Epithelial cell of esophagus (primary cell): Measurements from ENCODE around the gene REEP3.

Experiments used
- DNase-seq: peaks from one replicate; pipeline ENCODE4 v3.0.0; 2010; ENCODE audit warnings: low read depth
- H3K4me3 ChIP-seq: 2 replicates; pipeline ENCODE4 v1.5.1; 2011; ENCODE audit warnings: mild to moderate bottlenecking, low read length, control low read depth
- CTCF ChIP-seq: IDR thresholded peaks from 2 replicates; pipeline ENCODE4 v1.5.1; 2011; ENCODE audit warnings: low read depth, mild to moderate bottlenecking, low read length, control low read depth, inconsistent platforms; ENCODE audit not compliant: insufficient read depth; ENCODE audit errors: missing control alignments

Gene REEP3

GRCh38 chr10:63504145-63504881, 16.9 kb upstream of the REEP3 start:
- DNase-seq, result peak; percentile 97
- no peak overlapping the region for H3K4me3 ChIP-seq
- peak; percentile 28 for TF ChIP-seq CTCF

- TF ChIP-seq CTCF, result no peak
- H3K4me3 ChIP-seq, result no peak overlapping the region
- DNase-seq, result no peak
Observed at GRCh38 chr10:63505562-63505961, 15.6 kb upstream of the REEP3 start.

- DNase-seq, result no peak
- TF ChIP-seq CTCF, result no peak
- H3K4me3 ChIP-seq, result no peak overlapping the region
Observed at GRCh38 chr10:63506554-63506953, 14.6 kb upstream of the REEP3 start.

GRCh38 chr10:63515002-63515763, 6.0 kb upstream of the REEP3 start:
- DNase-seq, result peak; percentile 34
- no peak overlapping the region for H3K4me3 ChIP-seq
- no peak for TF ChIP-seq CTCF

- no peak for DNase-seq
- H3K4me3 ChIP-seq, result no peak overlapping the region
- no peak for TF ChIP-seq CTCF
Observed at GRCh38 chr10:63516207-63516606, 5.0 kb upstream of the REEP3 start.

- no peak for DNase-seq
- no peak overlapping the region for H3K4me3 ChIP-seq
- TF ChIP-seq CTCF, result no peak
Observed at GRCh38 chr10:63518690-63519288, 2.4 kb upstream of the REEP3 start.
